BJ (cell line): Measurements from ENCODE around the gene TIMM9. TPM values are rescaled to one million over a fixed set of nuclear protein-coding genes. Genes with fewer than 3 reads are reported as not detected.

ENCODE experiments used
- CTCF ChIA-PET: fragments of 350-600 bp; formaldehyde crosslinking; extraction: SDS; loops from one replicate; lab custom pipeline; 2021; ENCODE audit warnings: antibody characterized with exemption, inconsistent platforms; lab: Yijun Ruan, JAX
- POLR2A ChIA-PET: fragments of 300-600 bp; sonication (Branson Sonifier 250); formaldehyde crosslinking; extraction: SDS; loops from one replicate; lab custom pipeline; 2021; ENCODE audit warnings: antibody characterized with exemption; lab: Charles Lee
- DNase-seq: peaks from one replicate; pipeline ENCODE4 v3.0.0-alpha.2; 2011; ENCODE audit warnings: low read depth
- H3K27me3 ChIP-seq: 2 replicates; pipeline ENCODE4 v1.6.0; 2011; ENCODE audit warnings: low read length; ENCODE audit not compliant: control insufficient read depth, insufficient read depth
- H3K36me3 ChIP-seq: 2 replicates; pipeline ENCODE4 v1.5.1; 2011; ENCODE audit warnings: low read length; ENCODE audit not compliant: control insufficient read depth, insufficient read depth
- H3K4me3 ChIP-seq: 2 replicates; pipeline ENCODE4 v1.5.1; 2011; ENCODE audit warnings: low read depth, mild to moderate bottlenecking, control low read depth, low read length
- CTCF ChIP-seq: IDR thresholded peaks from 2 replicates; pipeline ENCODE4 v1.5.1; 2011; ENCODE audit warnings: low read depth, mild to moderate bottlenecking, control low read depth, inconsistent platforms, low read length, moderate library complexity; ENCODE audit not compliant: insufficient read depth
- polyA plus RNA-seq: library from polyadenylated mRNA; depleted of rRNA; stranded (reverse); fragments of >200 nt; gene quantifications from 2 replicates; pipeline ENCODE4 v1.2.3, GENCODE V29; 2011

Gene TIMM9
- polyA plus RNA-seq, 1 experiment = 20.0 TPM

- CTCF ChIA-PET = no interaction called here
- POLR2A ChIA-PET = no interaction called here
- Histone ChIP-seq H3K36me3 (no peaks in the 10 kb centered on the region), H3K27me3 (no peaks in the 10 kb centered on the region), H3K4me3 (no peak overlapping the region)
- no peak for TF ChIP-seq CTCF
- DNase-seq = no peak
Observed at GRCh38 chr14:58398495-58398894, 28.8 kb downstream of the TIMM9 start.

- ChIA-PET POLR2A (no interaction called here), CTCF (interaction anchor here (2.0 to 2.9 kb wide), 2 partner anchors 9 to 289 kb away, joined by 10 to 19 read pairs; no protein-coding TSS in a partner anchor)
- no peaks in the 10 kb centered on the region for H3K36me3 ChIP-seq
- no peak overlapping the region for H3K4me3 ChIP-seq
- TF ChIP-seq CTCF = no peak
- no peaks in the 10 kb centered on the region for H3K27me3 ChIP-seq
- DNase-seq = no peak
Observed at GRCh38 chr14:58397156-58397555, 30.2 kb downstream of the TIMM9 start.

- POLR2A ChIA-PET = no interaction called here
Observed at GRCh38 chr14:58395812-58396788, 31.2 kb downstream of the TIMM9 start, which contains the start of gene TOMM20L. TSS of gene TOMM20L (plus strand) at chr14:58395930. CDS start at chr14:58395958, 28 bp downstream.

GRCh38 chr14:58395562-58395811 is 31.8 kb downstream of the TIMM9 start:
- POLR2A ChIA-PET = no interaction called here
- CTCF ChIA-PET = interaction anchor here (0.7 to 2.9 kb wide), 9 partner anchors 9 to 287 kb away, joined by 3 to 19 read pairs (median 6); no protein-coding TSS in a partner anchor
- no peak for DNase-seq
- Histone ChIP-seq H3K36me3 (no peaks in the 10 kb centered on the region), H3K27me3 (no peaks in the 10 kb centered on the region), H3K4me3 (peak overlapping the region; percentile 45)
- TF ChIP-seq CTCF = no peak

More at GRCh38 chr14:58395812-58396788, 31.2 kb downstream of the TIMM9 start, which contains the start of gene TOMM20L:
- Histone ChIP-seq H3K4me3 (peak within 1 kb of the TSS; percentile 45), H3K36me3 (no peaks in the 10 kb centered on the region), H3K27me3 (no peaks in the 10 kb centered on the region)
- CTCF ChIA-PET = interaction anchor here (0.6 to 2.9 kb wide), 12 partner anchors 9 to 288 kb away, joined by 3 to 19 read pairs (median 6); partner anchors contain the start of genes KIAA0586 and TIMM9
- TF ChIP-seq CTCF = no peak
- DNase-seq = no peak

GRCh38 chr14:58390830-58391229 is 36.5 kb downstream of the TIMM9 start:
- TF ChIP-seq CTCF = no peak
- H3K27me3 ChIP-seq = no peaks in the 10 kb centered on the region
- CTCF ChIA-PET = interaction anchor here (1.0 kb wide), 1 partner anchor 10 kb away, joined by 3 read pairs; no protein-coding TSS in a partner anchor
- DNase-seq = no peak
- POLR2A ChIA-PET = no interaction called here
- no peak overlapping the region for H3K4me3 ChIP-seq
- H3K36me3 ChIP-seq = no peaks in the 10 kb centered on the region
